ENCODE results near the gene SGPL1.

DNA sequence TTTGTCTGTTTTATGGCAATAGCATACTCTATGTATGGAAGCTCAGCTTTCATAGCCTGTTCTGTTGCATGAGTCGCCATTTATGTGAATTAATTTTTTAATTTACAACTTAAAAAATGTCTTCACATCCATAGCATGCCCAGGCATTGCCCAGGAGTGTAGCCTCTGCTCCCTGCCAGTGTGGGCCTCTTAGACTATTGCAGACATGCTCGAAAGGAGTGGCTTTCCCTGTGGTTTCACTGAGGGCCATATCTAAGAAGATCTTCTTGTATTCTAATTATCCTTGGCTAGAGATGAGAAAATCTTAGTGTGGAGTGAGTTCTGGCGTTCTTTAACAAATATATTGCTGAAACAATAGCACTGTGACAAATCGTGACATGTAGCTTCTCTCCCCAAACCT, 37.3 kb downstream of the SGPL1 start:
- TF ChIP-seq RAD21 (IDR thresholded peaks at IDR 0.05; ENCODE audit: low read depth) (no peak), TCF12 (IDR thresholded peaks at IDR 0.05; ENCODE audit: low read depth) (no peak), EGR1 (IDR thresholded peaks at IDR 0.05) (no peak), CEBPB (IDR thresholded peaks at IDR 0.05) (no peak), EP300 (IDR thresholded peaks at IDR 0.05; ENCODE audit: borderline replicate concordance) (no peak)
- TF ChIP-seq, protein P1, sequence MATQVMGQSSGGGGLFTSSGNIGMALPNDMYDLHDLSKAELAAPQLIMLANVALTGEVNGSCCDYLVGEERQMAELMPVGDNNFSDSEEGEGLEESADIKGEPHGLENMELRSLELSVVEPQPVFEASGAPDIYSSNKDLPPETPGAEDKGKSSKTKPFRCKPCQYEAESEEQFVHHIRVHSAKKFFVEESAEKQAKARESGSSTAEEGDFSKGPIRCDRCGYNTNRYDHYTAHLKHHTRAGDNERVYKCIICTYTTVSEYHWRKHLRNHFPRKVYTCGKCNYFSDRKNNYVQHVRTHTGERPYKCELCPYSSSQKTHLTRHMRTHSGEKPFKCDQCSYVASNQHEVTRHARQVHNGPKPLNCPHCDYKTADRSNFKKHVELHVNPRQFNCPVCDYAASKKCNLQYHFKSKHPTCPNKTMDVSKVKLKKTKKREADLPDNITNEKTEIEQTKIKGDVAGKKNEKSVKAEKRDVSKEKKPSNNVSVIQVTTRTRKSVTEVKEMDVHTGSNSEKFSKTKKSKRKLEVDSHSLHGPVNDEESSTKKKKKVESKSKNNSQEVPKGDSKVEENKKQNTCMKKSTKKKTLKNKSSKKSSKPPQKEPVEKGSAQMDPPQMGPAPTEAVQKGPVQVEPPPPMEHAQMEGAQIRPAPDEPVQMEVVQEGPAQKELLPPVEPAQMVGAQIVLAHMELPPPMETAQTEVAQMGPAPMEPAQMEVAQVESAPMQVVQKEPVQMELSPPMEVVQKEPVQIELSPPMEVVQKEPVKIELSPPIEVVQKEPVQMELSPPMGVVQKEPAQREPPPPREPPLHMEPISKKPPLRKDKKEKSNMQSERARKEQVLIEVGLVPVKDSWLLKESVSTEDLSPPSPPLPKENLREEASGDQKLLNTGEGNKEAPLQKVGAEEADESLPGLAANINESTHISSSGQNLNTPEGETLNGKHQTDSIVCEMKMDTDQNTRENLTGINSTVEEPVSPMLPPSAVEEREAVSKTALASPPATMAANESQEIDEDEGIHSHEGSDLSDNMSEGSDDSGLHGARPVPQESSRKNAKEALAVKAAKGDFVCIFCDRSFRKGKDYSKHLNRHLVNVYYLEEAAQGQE (IDR thresholded peaks at IDR 0.05; ENCODE audit: low read depth), result no peak

Measured in Ishikawa (cell line).